CD1c-positive myeloid dendritic cell (primary cell): ENCODE results near the gene ADAMTS6.
"Not testable (repeated sequence)": the region's sequence is repeated elsewhere in the genome, so short reads cannot be mapped to it uniquely, and the experiment has no call there.

Experiments
- DNase-seq: peaks from one replicate; pipeline ENCODE4 v3.0.0-alpha.2; 2016; ENCODE audit errors: extremely low spot score

The ADAMTS6 gene, protein sequence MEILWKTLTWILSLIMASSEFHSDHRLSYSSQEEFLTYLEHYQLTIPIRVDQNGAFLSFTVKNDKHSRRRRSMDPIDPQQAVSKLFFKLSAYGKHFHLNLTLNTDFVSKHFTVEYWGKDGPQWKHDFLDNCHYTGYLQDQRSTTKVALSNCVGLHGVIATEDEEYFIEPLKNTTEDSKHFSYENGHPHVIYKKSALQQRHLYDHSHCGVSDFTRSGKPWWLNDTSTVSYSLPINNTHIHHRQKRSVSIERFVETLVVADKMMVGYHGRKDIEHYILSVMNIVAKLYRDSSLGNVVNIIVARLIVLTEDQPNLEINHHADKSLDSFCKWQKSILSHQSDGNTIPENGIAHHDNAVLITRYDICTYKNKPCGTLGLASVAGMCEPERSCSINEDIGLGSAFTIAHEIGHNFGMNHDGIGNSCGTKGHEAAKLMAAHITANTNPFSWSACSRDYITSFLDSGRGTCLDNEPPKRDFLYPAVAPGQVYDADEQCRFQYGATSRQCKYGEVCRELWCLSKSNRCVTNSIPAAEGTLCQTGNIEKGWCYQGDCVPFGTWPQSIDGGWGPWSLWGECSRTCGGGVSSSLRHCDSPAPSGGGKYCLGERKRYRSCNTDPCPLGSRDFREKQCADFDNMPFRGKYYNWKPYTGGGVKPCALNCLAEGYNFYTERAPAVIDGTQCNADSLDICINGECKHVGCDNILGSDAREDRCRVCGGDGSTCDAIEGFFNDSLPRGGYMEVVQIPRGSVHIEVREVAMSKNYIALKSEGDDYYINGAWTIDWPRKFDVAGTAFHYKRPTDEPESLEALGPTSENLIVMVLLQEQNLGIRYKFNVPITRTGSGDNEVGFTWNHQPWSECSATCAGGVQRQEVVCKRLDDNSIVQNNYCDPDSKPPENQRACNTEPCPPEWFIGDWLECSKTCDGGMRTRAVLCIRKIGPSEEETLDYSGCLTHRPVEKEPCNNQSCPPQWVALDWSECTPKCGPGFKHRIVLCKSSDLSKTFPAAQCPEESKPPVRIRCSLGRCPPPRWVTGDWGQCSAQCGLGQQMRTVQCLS (N-terminal part only)

DNA sequence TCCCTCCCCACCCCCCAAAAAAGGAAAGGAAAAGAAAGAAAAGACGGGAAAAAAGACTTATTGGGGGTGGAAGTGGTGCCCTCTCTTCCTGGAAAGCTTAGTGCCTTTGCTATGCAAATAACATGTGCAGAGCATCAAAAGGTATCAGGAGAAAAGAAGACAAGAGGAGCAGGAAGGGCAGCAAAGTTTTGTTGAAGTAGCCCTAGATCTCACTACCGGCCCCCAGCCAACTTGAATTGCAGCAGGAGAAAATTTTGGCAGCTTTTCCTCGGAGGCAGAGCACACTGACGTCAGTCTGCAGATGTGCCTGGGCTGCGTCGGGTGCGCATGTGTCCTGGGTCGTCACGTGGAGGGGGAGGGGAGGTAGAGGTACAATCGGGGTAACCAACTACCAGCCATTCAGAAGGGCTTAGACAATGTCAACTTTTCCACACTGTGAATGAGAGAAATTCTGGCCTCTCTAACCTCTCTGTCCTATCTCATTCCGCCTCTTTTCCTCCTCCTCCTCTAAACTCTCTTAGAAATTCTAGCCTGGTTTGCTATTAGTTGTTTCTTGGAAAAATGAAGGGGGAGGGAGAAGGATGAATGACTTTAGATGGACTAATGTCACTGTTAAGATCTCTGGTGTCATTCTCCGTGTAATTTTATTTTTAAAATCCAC lies at the start of gene ADAMTS6:
TSS of gene ADAMTS6 (minus strand) at position 286 of the 661 bp plus-strand sequence. CDS start 8,247 bp downstream, outside the sequence.
- DNase-seq: peak; percentile 69

DNA sequence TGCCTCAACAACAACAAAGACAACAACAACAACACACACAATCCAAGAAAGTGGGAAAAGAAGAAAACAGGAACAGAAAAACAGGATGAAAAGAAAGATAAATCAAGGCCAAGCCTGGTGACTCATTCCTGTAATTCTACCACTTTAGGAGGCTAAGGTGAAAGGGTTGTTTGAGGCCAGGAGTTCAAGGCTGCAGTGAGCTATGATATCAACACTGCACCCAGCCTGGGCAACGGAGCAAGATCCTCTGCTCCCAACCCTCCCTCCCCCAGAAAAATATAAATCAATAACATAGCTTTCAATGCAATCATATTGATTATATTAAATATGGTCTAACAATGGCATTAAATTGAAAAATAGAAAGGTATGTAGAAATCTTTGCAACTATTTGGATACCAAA lies 49.2 kb upstream of the ADAMTS6 start:
- no peak for DNase-seq

DNA sequence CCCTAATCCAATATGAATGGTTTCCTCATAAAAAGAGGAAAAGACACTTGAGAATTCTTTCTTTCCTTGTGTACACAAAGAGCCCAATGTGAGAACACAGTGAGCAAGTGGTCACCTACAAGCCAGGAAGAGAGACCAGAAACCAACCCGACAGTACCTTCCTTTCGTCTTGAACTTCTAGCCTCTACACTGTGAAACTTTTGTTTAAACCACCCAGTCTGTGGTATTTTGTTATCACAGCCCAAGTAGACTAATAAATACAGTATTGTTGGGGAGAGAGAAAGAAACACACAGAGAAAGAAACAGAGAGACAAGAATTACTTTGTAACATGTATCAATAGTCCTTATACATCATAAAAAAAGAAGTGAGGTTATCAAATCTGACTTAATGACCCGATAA lies 44.0 kb upstream of the ADAMTS6 start:
- DNase-seq: no peak

DNA sequence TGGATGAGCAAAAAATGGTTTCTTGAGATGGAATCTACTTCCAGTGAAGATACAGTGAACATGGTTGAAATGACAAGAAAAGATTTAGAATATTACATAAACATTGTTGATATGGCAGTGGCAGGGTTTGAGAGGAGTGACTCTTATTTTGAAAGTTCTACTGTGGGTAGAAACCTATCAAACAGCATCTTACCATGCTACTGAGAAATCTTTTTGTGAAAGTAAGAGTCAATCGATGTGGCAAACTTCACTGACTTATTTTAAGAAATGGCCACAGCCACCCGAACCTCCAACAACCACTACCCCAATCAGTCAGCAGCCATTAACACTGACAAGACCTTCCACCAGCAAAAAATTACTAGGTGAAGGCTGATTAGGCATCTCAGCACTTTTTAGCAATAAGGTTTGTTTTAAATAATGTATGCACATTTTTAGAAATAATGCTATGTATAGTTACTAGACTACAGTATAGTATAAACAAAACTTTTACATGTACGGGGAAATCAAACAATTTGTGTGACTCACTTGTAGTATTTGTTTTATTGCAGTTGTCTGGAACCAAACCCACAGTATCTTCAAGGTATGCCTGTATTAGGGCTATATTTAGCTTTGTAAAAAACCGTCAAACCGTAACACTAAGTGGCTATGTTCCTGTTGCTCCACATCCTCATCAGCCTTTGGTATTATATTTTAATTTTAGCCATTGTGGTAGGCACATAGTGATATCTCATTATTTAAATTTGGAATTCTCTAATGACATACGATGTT lies 30.6 kb upstream of the ADAMTS6 start:
- DNase-seq: no peak

DNA sequence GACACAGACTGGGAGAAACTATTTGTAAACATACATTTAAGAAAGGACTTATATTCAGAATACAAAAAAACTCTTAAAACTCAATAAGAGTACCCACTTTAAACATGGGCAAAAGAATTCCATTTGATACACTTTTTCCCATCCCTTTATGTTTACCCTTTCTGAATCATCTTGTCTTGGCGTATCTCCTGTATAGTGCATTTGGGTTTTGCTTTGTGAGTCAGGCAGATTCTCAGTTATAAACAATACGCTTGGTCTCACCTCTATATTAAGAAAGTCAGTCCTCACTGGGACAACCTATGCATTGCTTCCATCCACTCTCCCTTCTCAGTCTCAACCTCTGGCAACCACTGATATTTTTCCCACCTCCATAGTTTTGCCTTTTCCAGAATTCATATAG lies 27.3 kb upstream of the ADAMTS6 start:
- no peak for DNase-seq

DNA sequence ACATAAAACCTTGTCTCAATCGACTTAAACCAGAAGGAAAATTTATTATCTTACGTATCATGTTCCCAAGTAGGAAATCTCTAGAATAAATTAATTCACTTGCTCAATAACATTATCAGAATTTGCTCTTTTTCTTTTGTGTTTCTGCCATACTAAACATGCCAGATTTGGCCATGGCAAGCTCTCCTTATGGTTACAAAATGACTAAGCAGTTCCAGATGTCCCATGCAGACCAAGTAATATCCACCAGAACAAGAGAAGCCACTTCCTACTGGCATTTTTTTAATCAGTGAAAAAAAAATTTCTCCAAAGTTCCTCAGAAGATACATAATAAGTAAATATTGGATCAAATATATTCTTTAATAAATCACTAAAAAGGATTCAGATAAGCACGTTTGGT lies 25.2 kb upstream of the ADAMTS6 start:
- DNase-seq: no peak

DNA sequence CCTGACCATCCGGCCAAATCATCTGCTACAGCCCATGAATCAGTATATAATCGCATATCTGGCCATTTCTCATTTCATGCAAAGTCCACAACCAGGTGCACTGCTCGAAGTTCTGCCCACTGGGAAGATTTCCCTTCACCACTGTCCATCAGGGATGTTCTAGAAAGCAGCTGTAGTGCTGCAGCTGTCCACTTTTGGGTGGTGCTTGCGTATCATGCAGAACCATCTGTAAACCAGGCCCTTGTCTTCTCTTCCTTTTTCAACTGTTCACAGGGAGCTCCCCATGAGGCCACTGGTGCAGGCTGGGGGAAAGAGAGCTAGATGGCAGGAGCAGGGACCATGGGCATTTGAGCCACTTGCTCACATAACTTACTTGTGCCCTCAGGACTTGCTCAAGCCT lies 7.4 kb upstream of the ADAMTS6 start:
- DNase-seq: no peak

DNA sequence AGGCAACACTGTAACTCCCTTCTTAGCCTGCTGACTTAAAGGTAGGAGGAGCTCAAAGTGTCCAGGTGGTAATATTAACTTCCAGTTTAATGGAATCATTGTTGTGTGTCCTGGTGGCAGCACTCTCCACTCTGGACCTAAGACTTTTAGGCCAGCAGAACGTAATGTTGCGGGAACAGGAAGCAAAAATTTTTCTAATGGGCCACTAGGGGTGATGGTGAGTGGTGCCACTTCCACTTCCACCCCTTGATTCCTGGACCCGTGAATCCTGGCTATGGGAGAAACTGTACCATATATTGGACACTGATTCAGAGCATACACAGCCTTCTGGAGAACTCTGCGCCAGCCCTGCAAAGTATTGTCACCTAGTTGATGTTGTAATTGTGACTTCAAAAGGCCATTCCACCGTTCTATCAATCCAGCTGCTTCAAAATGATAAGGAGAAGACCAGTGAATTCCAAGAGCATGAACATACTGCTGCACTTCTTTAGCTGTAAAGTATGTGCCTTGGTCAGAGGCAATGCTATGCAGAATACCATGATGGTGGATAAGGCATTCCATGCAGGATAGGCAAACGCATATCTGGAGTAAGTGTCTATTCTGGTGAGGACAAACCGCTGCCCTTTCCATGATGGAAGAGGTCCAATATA lies 6.4 kb upstream of the ADAMTS6 start:
- not testable (repeated sequence) for DNase-seq

DNA sequence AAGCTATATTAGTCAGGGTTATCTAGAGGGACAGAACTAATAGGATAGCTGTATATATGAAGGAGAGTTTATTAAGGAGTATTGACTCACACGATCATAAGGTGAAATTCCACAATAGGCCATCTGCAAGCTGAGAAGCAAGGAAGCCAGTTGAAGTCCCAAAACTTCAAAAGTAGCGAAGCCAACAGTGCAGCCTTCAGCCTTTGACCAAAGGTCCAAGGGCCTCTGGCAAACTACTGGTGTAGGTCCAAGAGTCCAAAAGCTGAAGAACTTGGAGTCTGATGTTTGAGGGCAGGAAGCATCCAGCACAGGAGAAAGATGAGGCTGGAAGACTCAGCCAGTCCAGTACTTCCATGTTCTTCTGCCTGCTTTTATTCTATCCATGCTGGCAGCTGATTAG lies 5.1 kb upstream of the ADAMTS6 start:
- DNase-seq: not testable (repeated sequence)

DNA sequence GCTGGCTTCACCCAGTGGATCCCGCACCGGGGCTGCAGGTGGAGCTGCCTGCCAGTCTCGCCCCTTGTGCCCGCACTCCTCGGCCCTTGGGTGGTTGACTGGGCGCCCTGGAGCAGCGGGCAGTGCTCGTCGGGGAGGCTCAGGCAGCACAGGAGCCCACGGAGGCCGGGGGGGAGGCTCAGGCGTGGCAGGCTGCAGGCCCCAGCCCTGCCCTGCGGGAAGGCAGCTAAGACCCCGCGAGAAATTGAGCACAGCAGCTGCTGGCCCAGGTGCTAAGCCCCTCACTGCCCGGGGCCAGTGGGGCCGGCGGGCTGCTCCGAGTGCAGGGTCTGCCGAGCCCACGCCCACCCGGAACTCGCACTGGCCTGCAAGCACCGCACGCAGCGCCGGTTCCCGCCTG lies 3.7 kb upstream of the ADAMTS6 start:
- no peak for DNase-seq

DNA sequence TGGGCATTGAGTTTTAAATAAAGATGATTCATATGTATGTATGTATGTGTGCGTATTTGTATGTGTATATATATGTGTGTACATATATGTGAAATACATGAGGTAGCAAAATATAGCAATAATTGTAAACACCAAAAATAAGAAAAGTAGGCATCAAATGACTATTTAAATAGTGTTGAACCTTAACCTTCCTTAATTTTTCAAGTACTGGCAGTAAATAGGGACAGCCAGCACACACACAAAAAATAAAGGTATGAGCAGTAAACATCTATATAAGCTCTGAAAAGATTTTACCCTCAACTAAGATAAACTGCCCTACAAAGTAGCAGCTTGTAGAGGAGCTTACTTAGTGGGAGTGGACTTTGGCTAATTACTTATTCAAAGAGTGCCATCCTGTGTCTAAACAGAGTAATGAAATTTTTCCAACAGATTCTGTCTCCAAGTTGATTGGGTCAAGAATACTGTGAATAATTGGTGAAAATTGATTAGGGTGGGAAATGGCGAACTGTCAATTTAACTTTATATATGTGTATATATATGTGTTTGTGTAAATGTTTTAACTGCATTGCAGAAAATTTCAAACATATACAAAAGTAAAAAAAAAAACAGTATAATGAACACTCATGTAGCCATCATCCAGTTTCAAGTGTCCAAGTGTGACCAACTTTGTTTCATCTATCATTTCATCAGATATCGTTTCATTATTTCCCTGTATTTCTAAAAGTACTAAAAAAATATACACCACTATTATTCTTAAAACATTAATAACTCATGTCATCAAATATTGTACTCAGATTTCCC lies 2.0 kb upstream of the ADAMTS6 start:
- peak; percentile 73 for DNase-seq

DNA sequence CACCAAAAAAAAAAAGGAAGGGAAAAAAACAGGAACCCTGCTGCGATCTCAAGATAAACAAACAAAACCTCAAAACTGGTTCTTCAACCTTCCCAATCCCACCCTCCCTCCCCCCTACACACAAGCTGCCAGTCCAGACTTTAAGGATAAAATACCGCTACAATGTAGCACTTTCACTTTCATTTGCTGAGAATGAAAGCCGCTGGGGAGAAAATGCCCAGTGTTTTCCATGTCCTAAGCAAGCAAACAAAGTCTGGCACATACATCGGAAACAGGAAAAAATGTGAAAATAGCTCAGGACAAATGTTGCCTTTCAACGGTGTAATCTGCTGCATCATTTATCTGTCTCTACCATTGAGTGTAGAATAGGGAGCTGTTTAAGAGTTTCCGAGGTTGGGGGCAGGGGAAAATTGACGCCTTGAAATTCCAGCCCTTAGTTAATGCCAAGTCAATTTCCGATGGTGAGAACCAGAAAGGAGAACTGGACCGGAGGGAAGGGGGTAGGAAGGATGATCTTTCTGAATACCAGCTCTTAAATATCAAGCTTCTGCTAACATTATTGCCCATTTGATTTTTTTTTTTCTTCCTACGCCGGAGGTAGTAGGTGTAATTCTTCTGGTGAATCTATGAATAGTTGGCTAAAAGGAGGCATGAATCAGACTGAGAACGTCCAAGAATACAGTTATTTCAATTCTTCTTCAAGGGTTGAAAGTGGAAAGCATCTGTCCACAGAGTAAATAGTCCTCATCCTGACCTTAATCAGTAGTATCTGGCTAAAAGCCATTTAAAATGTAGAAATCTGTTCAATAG lies 1.2 kb upstream of the ADAMTS6 start:
- peak; percentile 36 for DNase-seq

DNA sequence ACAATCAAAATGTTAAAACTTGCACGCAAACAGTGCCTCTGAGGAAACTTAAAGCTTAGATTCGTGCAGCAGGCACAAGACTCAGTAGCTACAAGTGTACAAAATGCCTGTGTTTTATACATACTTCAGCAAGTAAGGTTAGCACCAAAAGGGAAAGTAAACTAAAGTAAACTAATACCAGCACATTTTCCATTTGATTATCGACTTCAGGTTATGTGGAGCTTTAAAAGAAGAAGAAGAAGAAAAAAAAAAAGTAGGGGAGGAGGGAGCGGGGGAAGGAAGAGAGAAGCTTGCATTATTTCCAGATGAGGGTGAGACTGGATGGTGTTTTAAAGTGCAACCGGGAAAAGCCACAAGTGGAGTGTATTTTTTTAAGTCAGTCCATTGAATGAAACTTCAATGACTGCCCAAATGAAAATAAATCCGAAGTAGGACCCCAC lies 596 bp upstream of the ADAMTS6 start:
- peak; percentile 18 for DNase-seq

DNA sequence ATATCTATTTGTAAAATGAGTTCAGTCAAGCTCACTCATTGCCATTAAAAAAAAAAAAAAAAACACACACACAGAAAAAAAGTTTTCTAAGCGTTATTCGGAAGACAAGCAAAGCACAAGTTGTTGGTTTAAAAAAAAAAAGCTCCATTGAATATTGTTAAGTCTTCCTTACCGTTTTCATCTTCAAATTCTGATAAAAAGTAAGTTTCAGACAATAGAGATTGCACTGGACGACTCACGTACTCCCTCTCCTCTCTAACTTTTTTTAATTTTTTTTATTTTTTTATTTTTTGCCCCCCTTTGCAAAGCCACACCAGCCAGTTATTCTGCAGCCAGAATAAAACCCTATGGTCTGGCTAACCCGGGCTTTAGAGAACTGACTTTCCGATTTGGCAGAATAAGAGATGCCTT lies 544 bp downstream of the ADAMTS6 start:
- DNase-seq: no peak

DNA sequence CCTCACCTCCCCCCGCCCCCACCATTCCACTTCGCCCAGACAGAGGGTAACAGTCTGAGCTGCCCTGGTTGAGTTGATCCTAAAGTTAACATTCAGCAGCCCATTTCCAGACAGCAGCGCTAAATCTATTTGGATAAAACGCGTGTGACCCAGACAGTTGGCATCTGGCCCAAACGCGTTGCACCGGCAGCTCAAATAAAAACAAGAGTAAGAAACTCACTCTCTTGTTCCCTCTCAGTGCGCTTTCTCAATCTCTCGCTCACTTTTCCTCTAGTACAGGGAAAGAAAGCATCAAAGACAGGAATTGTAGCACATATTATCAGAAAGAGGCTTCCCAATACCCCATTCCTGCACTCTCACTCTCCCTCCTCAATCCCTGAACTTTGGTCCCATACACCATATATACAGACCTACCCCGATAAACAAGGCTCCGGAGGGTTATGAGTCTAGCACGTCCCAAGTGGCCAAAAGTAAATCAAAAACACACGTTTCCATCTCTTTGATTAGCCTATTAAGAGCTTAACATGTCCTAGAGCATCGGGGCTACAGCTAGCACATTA lies 1.3 kb downstream of the ADAMTS6 start:
- DNase-seq: peak; percentile 32

DNA sequence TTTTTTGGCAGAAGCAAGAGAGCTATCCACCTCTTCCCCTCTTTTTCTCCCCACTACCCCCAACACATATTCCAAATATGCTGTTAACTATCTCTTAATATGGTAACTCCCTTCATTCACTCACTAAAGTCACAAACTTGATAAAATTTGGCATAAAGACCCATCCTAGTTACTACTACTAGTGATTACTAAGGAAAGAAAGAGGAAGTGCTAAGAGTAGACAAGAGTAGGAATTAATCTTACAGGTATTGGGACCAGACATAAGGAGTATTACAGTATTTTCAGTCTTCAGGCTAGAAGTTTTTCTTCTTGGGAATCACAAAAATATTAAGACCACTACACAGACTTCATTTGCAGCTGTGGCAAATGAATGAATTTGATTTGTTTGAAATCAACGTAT lies 2.2 kb downstream of the ADAMTS6 start:
- DNase-seq: no peak

DNA sequence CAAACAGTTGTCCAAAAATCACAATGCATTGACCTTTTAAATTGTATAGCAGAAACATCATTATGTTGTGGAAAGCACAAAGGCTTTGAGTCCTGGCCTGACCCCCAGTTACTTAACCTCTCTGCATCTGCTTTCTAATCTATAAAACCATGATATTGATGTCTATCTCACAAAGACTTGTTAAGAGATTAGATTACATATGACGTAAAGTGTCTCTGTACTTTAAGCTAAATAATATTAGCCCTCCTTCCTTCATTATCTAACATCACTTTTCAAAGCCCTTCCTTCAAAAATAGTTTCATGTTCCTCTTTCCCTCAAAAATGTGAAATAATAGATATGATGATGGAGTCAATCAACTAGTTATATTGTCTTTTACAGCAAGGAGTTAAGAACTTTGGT lies 3.4 kb downstream of the ADAMTS6 start:
- no peak for DNase-seq

DNA sequence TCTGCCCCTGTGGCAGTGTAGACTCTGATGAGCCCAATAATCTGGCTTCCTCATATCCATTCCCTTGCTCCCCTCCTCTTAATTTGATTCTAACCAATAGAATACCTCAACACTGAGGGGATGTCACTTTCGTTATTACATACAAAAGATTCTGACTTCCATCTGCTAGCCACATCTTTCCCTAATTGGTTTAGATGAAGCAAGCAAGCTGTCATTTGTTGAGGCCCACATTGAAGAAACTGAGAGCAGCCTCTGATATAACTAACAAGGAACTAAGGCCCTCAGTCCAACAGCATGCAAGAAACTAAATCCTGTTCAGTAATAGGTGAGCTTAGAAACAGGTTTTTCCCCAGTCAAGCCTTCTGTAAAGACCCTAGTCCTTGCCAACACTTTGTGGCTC lies 5.8 kb downstream of the ADAMTS6 start:
- no peak for DNase-seq

DNA sequence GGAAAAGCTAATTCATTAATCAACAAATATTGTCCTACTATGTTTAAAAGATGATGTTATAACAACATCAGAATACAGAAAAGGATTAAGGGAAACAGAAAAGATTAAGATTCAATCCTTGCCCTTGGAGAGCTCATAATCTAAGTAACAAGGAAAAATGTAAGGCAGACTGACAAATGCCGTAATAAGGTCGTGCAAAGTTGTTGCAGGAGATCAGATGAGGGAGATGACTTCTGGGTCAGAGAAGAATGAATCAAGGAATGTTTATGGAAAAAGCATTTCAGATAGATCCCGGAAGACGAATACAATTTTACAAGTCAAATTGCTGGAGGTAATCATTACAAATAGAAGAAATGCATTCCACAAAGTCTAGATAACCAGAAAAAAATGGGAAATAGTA lies 6.4 kb downstream of the ADAMTS6 start:
- no peak for DNase-seq
